GM21381 (cell line): ENCODE data around the gene CHMP6.

Experiments used
- ATAC-seq: cut with Tn5 transposase; IDR thresholded peaks from one replicate; pipeline ENCODE4 v1.9.1; 2021; ENCODE audit warnings: mild to moderate bottlenecking, moderate library complexity; ENCODE audit not compliant: unreplicated experiment

Gene CHMP6

GRCh38 chr17:80991645-80992076 is at the start of gene CHMP6:
Gene CHMP6, plus strand, starts transcription at chr17:80991841. Its CDS starts 78 bp downstream, at chr17:80991919.
- peak; percentile 77 for ATAC-seq

- ATAC-seq: no peak
Observed at GRCh38 chr17:80942423-80943345, 49.0 kb upstream of the CHMP6 start.

DNA sequence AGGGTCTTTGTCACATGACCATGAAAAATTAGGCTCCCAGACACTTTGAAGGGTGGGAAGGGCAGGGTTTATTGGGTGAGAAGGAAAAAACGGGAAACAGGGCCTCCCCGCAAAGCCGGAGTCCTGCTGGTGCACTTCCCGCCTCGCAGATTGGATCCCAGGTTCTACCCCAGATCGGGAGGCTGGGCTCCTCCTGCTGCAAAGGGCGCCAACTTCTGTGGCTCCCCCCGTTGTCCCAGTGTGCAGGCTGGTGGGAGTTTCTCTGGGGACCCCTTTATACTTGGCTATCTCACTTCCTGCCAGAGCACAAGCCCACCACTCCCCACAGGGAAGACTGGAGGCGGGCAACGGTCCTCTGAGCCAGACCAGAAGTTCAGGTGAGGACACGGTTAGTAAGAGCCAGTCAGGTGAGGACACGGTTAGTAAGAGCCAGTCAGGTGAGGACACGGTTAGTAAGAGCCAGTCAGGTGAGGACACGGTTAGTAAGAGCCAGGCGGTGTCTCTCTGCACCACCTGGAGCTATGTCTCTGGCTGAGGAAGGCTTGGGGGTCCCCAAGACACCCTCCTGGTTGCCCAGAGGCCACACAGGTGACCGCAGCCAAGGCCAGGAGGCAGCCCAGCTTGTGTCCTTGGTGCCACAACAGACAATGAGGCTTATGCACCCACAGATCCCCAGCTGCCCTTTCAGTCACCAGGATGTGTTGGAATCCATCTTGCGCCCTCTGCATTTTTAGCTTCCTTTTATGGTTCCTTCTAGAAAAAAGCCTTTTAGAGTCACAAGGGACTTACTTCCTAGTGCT is 48.1 kb upstream of the CHMP6 start:
- no peak for ATAC-seq

DNA sequence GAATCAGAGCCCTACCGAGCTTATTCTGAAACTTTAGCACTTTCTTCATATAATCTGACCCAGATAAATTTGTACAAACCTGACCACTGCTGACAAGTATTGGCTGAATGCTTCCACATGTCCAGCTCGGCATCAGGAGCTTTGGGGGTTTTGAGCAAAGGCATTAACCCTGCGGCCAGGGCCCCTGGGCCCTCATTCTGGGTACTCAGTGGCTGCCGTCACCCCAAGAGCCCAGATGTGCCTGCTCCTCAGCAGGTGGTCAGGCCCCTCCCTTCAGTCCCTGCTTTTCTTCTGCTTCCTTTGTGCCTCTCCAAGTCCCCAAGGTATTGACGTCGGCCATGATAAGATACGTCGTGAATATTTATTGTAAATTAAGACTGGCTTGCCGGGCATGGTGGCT is 47.3 kb upstream of the CHMP6 start:
- ATAC-seq: no peak

DNA sequence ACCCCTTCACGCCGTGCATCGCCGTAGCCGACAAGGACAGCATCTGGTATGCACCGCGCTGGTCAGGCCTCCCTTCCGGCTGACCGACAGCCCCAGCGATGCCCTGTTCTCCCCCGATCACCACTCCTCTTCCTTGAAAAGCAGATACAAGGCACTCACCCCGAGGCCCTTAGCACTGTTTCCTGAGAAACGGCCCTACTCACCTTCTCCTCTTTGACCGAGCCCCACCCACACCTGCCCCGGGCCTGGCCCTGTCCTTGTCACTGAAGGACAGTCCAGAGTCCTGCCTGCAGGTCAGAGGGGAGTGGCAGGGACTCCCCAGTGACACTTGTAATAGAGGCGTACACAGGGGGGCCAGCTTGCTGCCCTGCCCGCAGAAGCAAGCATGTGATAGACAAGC is 45.9 kb upstream of the CHMP6 start:
- no peak for ATAC-seq

DNA sequence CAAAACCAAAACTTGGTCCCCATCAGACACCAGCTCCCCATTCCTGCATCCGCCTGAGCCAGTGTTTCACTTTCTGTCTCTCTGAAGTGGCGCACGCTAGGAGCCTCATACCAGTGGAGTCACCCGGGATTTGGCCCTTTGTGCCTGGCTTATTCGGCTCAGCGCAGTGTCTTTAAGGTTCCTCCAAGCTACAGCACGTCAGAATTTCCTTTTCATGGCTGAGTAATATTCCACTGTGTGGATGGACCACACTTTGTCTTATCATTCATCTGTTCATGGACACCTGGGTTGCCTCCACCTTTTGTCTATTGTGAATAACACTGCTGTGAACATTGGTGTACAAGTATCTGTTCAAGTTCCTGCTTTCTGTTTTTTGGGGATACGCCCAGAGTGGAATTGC is 45.2 kb upstream of the CHMP6 start:
- no peak for ATAC-seq

DNA sequence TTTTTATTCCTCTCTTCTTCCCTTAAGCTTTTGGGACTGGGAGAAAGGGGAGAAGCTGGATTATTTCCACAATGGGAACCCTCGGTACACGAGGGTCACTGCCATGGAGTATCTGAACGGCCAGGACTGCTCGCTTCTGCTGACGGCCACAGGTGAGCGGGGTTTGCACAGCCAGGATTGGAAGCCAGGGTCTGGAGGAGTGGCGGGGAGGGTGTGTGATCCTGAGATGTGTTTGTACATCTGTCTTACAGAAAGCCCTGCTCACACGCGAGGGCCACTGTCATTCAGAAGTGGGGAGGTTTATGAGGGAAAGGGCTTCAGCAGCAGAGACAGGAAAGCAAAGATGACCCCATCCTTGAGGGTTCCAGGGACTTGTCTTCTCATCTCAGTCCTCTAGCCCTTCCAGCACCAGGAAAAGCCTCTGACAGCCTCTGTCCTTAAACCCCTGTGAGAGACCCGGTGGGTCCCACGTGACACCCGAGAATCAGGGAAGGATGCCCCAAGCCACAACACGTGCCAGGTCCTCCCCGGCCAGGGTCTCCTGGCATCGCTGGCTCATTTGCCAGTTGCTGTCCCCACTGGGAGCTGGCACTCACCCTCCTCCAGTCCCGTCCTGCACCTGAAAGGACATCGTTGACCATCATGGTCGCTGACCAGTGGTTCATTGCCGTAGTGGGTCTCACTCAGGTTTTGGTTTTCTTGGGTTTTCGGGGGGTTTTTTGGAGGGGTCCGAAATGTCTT is 44.3 kb upstream of the CHMP6 start:
- ATAC-seq: no peak

DNA sequence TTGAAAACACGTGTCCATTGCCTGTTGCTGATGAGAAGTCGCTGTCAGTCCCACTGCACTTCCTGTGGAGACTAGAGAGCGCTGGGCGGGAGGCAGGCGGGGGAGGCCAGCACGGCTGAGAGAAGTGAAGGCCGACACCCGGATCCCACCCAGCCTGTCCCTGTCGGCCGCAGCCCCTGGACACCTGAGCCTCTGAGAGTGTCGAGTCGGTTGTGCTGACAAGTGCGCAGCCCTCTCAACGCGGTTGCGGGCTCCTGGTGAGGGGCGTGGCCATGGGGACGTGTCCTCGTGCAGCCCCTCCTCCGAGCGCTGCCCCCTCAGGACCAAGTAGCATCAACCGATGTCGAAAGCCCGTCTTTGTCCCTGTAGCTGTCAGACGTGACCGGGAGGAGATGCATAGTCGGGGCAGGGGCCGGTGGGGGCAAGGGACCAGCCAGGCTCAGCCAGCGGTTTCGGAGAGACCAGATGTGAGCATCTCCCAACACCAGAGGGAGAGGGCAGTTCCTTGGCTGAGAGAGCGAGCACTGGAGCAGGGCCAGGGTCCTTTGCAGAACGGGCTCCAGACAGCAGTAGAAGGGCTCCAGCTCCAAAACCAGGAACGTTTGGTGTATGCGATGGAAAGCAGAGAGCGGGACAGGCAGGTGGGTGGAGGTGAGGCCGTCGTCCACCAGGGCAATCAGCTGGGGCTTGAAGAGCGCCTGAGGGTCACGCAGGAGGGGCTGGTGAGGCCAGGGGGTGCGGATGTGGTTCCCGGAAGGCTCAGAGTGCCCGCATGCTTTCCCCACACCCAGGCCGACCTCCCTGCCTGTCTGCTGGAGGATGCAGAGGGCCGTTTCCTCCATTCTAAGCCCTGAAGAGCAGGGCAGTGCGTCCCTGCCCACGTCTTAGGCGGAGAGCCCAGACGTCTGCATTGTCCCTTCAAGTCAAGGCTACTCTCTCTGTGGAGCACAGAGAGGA is 43.3 kb upstream of the CHMP6 start:
- no peak for ATAC-seq

DNA sequence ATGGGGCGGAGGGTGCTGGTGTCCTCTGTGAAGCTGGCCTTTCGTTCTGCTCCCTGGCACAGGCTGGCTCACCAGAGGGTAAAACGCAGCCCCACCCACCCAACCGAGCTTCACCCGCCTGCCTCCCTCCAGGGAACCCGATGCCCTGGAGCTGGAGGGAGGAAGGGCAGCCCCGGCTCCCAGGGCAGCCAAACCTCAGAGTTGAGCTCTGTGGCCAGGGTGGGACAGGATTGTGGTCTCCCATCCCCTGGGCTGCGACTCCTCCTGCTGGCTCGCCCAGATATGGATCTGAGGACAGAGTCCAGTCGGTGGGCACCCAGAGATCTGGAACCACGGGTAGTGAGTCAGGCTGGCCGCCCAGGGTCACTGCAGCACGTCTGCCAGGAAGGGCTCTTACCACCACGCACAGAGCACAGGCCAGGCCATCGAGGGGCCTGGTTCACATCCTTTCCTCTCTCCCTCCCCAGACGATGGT is 42.6 kb upstream of the CHMP6 start:
- ATAC-seq: no peak

- ATAC-seq: no peak
Observed at GRCh38 chr17:80949451-80950421, 41.9 kb upstream of the CHMP6 start.

DNA sequence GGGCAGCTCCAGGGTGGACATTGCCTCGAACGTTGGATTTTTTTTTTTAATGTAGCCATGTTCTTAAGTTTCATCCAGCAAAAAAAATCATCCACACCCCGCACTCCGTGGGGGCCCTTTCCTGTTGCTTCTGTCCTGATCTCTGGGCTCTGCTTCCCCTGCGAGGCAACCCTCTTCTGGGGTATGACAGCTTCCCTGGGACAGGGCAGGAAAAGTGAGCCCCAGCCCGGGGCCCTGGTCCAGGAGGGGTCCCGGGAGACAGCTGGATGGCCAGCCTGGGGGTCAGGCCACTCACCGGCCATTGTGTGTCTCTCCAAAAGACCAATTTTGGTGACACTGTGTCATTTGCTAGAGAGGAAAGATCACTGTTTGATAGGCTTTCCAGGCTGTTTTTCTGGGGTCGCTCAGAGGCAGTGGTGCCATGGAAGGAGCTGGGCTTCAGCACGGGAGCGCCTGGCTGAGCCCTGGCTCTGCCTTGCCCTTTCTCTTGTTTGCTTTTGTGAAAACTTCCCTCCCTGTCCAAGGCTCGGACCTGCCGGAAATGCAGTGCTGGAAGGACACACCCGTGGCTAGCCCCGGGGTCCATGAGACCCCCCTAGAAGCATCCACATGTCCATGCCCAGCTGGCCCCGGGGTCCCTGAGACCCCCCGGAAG is 41.0 kb upstream of the CHMP6 start:
- ATAC-seq: no peak

GRCh38 chr17:80951121-80952090 is 40.2 kb upstream of the CHMP6 start:
- ATAC-seq: no peak

GRCh38 chr17:80952291-80952690 is 39.4 kb upstream of the CHMP6 start:
- no peak for ATAC-seq

GRCh38 chr17:80953471-80954315 is 37.9 kb upstream of the CHMP6 start:
- no peak for ATAC-seq

- ATAC-seq: no peak
Observed at GRCh38 chr17:80955078-80955477, 36.6 kb upstream of the CHMP6 start.

DNA sequence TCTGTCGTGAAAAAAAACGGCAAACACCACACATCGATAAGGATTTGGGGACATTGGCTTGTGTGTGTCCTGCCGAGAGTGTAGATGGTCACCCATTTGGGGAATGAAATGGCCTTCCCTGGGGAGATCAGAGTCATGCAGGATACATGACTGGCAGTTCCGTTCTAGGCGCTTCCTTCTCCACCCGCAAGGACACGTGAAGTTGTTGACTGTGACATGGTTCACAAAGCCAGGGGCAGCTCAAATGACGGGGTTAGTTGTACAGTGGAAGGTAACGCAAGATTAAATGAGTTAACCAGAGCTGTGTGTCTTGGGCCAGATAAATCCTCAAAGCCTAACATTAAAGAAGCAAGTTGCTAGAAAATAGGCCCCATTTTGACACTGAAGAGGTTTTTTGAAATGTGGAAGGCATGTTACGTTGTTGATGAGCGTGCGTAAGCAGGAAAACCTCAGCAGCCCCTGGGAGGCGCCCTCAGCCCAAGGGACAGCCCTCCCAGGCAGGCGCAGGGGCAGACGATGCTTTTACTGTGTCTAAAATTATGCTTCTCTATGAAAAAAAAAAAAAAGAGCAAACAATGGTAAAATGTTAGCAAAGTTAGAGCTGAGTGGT is 35.9 kb upstream of the CHMP6 start:
- no peak for ATAC-seq
